SK-N-SH (cell line): ENCODE data around the gene PLK2. TPM values are rescaled to one million over a fixed set of nuclear protein-coding genes. Genes with fewer than 3 reads are reported as not detected.

ENCODE experiments used
- CTCF ChIA-PET: fragments of 300-600, 350-600 bp; formaldehyde crosslinking; extraction: SDS; loops from one replicate; lab custom pipeline; 2021; lab: Yijun Ruan, JAX
- POLR2A ChIA-PET: fragments of 350-600 bp; sonication (Branson Sonifier 250); formaldehyde crosslinking; extraction: SDS; loops from one replicate; lab custom pipeline; 2020; ENCODE audit warnings: antibody characterized with exemption, inconsistent platforms; lab: Yijun Ruan, JAX
- DNase-seq: peaks from one replicate; pipeline ENCODE4 v3.0.0; 2012
- H2AFZ ChIP-seq: fragments of 200-600 bp; sonication (generic); 2 replicates; pipeline ENCODE4 v1.8.1; 2016; ENCODE audit warnings: antibody characterized with exemption, mild to moderate bottlenecking, low read depth
- H3F3A ChIP-seq: fragments of 200-600 bp; sonication (generic); replicated peaks from 2 replicates; pipeline ENCODE3; 2016; ENCODE audit warnings: antibody characterized with exemption, mild to moderate bottlenecking; ENCODE audit not compliant: insufficient read depth
- H3K27ac ChIP-seq, 2 experiments: fragments of 200-500 bp in 1 of 2; fragments of 200-600 bp in 1 of 2; sonication (Bioruptor generic) in 1 of 2; sonication (generic), shearing (Covaris generic) in 1 of 2; 2 replicates each; pipeline versions ENCODE4 v1.5.1 to v1.6.1; 2014 to 2016; ENCODE audit warnings: low read depth in 2 of 2, inconsistent platforms in 1 of 2, low read length in 1 of 2, mild to moderate bottlenecking in 1 of 2, mixed read lengths in 1 of 2
- H3K27me3 ChIP-seq: fragments of 200-600 bp; sonication (generic), shearing (Covaris generic); 2 replicates; pipeline ENCODE4 v1.6.1; 2016; ENCODE audit warnings: mixed run types; ENCODE audit not compliant: insufficient read depth
- H3K36me3 ChIP-seq, 2 experiments: fragments of 200-500 bp in 1 of 2; fragments of 200-600 bp in 1 of 2; sonication (Bioruptor generic) in 1 of 2; sonication (generic) in 1 of 2; replicated peaks in 1 of 2; 2 replicates each; pipeline versions ENCODE3 to v1.5.1; 2014 to 2016; ENCODE audit warnings: low read length in 1 of 2, mild to moderate bottlenecking in 1 of 2; ENCODE audit not compliant: insufficient read depth in 2 of 2, control insufficient read depth in 1 of 2
- H3K4me1 ChIP-seq, 2 experiments: fragments of 200-500 bp in 1 of 2; fragments of 200-600 bp in 1 of 2; sonication (Bioruptor generic) in 1 of 2; sonication (generic), shearing (Covaris generic) in 1 of 2; 2 replicates each; pipeline versions ENCODE4 v1.5.1 to v1.6.1; 2014 to 2016; ENCODE audit warnings: low read depth in 1 of 2, low read length in 1 of 2, mixed run types in 1 of 2; ENCODE audit not compliant: insufficient read depth in 2 of 2, control insufficient read depth in 1 of 2
- H3K4me2 ChIP-seq: fragments of 200-600 bp; sonication (generic), shearing (Covaris generic); 2 replicates; pipeline ENCODE4 v1.6.1; 2017; ENCODE audit warnings: mixed run types
- H3K4me3 ChIP-seq, 2 experiments: fragments of 200-500 bp in 1 of 2; fragments of 200-600 bp in 1 of 2; sonication (Bioruptor generic) in 1 of 2; sonication (generic), shearing (Covaris generic) in 1 of 2; 2 replicates each; pipeline versions ENCODE4 v1.5.1 to v1.8.1; 2014 to 2016; ENCODE audit warnings: low read depth in 2 of 2, inconsistent platforms in 1 of 2, low read length in 1 of 2, mild to moderate bottlenecking in 1 of 2, mixed read lengths in 1 of 2, moderate library complexity in 1 of 2
- H3K79me2 ChIP-seq: fragments of 200-600 bp; sonication (generic); 2 replicates; pipeline ENCODE4 v1.8.1; 2017; ENCODE audit warnings: mild to moderate bottlenecking; ENCODE audit not compliant: insufficient read depth
- H3K9ac ChIP-seq: fragments of 200-600 bp; sonication (generic); 2 replicates; pipeline ENCODE4 v1.6.1; 2017; ENCODE audit warnings: mixed run types
- H3K9me2 ChIP-seq: fragments of 200-600 bp; sonication (generic); 2 replicates; pipeline ENCODE4 v1.6.1; 2017; ENCODE audit warnings: mixed run types
- H3K9me3 ChIP-seq: fragments of 200-600 bp; sonication (generic); 2 replicates; pipeline ENCODE4 v1.6.1; 2017; ENCODE audit warnings: mixed run types, mild to moderate bottlenecking, moderate library complexity
- H4K20me1 ChIP-seq: fragments of 200-600 bp; sonication (generic); 2 replicates; pipeline ENCODE4 v1.6.1; 2017; ENCODE audit warnings: mild to moderate bottlenecking, mixed run types; ENCODE audit not compliant: insufficient read depth
- ELF1 ChIP-seq: IDR thresholded peaks from 2 replicates; pipeline ENCODE4 v1.4.0; 2012
- EZH2phosphoT487 ChIP-seq: fragments of 200-600 bp; sonication (generic); IDR thresholded peaks from 2 replicates; pipeline ENCODE4 v1.6.1; 2017; ENCODE audit warnings: low read depth, mixed run types, mild to moderate bottlenecking, antibody characterized with exemption, moderate library complexity, borderline replicate concordance
- FOXM1 ChIP-seq: IDR thresholded peaks from 2 replicates; pipeline ENCODE4 v1.4.0; 2012; ENCODE audit warnings: low read depth, mild to moderate bottlenecking
- GATA2 ChIP-seq: sonication (generic); formaldehyde crosslinking; IDR thresholded peaks from 2 replicates; pipeline ENCODE4 v1.5.0; 2020; ENCODE audit warnings: mild to moderate bottlenecking, missing genetic modification reagents
- IRF3 ChIP-seq: fragments of 150-350 bp; IDR thresholded peaks from 2 replicates; pipeline ENCODE4 v1.6.1; 2016; ENCODE audit warnings: mild to moderate bottlenecking, low read depth, low read length
- JUND ChIP-seq: IDR thresholded peaks from 2 replicates; pipeline ENCODE4 v1.4.0; 2012
- MXI1 ChIP-seq: IDR thresholded peaks from 2 replicates; pipeline ENCODE4 v1.6.1; 2012; ENCODE audit warnings: mild to moderate bottlenecking, low read depth, low read length, improper control_type of control experiment
- NRF1 ChIP-seq: IDR thresholded peaks from 2 replicates; pipeline ENCODE4 v1.6.1; 2012; ENCODE audit warnings: low read depth, mild to moderate bottlenecking, low read length
- POLR2AphosphoS5 ChIP-seq: IDR thresholded peaks from 2 replicates; pipeline ENCODE4 v1.6.1; 2012; ENCODE audit warnings: low read depth, low read length
- RXRA ChIP-seq: IDR thresholded peaks from 2 replicates; pipeline ENCODE4 v1.4.0; 2012; ENCODE audit warnings: low read depth, mild to moderate bottlenecking, borderline replicate concordance
- TCF12 ChIP-seq: IDR thresholded peaks from 2 replicates; pipeline ENCODE4 v1.4.0; 2012
- TEAD4 ChIP-seq: IDR thresholded peaks from 2 replicates; pipeline ENCODE4 v1.4.0; 2012; ENCODE audit warnings: mild to moderate bottlenecking, borderline replicate concordance; ENCODE audit not compliant: insufficient read depth
- USF1 ChIP-seq: IDR thresholded peaks from 2 replicates; pipeline ENCODE4 v1.4.0; 2012; ENCODE audit warnings: low read depth, borderline replicate concordance
- WGBS: methylation state at CpG from one replicate; pipeline ENCODE4 v1.1.6; 2017; ENCODE audit warnings: low lambda C conversion rate; 5-methylcytosine and 5-hydroxymethylcytosine counted together
- polyA plus RNA-seq, 3 experiments: library from polyadenylated mRNA; depleted of rRNA; stranded (reverse); fragments of >200 nt; gene quantifications; 2 replicates each; pipeline ENCODE4 v1.2.3, GENCODE V29; 2012
- TF ChIP-seq, protein P1 (sequence below): IDR thresholded peaks from 2 replicates; pipeline ENCODE4 v1.6.1; 2012; ENCODE audit warnings: mild to moderate bottlenecking, low read depth, low read length, moderate library complexity
- TF ChIP-seq, protein P2 (sequence below): IDR thresholded peaks from 2 replicates; pipeline ENCODE4; 2012

Gene PLK2
- polyA plus RNA-seq, 1 of the 3 experiments (the other 2 are of a cell fraction): 157 TPM

- peak overlapping the region; percentile 43 to 67 for H3K27ac ChIP-seq
- H3K9me3 ChIP-seq: no peaks in the 10 kb centered on the region
- no peak overlapping the region for H3K4me2 ChIP-seq
- no peaks in the 10 kb centered on the region for H3K9me2 ChIP-seq
- H3K9ac ChIP-seq: 0 out of 2 replicates have a peak overlapping the region, but pooled peaks have one; percentile 1
- peaks cover 0 to 7% of the 10 kb centered on the region in 2 experiments; a peak in 2 of 4 replicates for H3K4me1 ChIP-seq
- WGBS: 68% methylated on average over 3 of the region's 3 CpGs
- ChIA-PET CTCF (interaction anchor here (0.6 to 6.1 kb wide), 20 partner anchors 9 to 1175 kb away, joined by 3 to 206 read pairs (median 6); no protein-coding TSS in a partner anchor), POLR2A (no interaction called here)
- DNase-seq: peak; percentile 2
- no peaks in the 10 kb centered on the region for H3K27me3 ChIP-seq
- peaks cover 8% of the 10 kb centered on the region for H3F3A ChIP-seq
- peaks cover 26% of the 10 kb centered on the region for H4K20me1 ChIP-seq
- peaks cover 16 to 17% of the 10 kb centered on the region in 2 experiments for H3K36me3 ChIP-seq
- H2AFZ ChIP-seq: peak overlapping the region; percentile 68
- no peak overlapping the region for H3K4me3 ChIP-seq
- TF ChIP-seq, protein P1, sequence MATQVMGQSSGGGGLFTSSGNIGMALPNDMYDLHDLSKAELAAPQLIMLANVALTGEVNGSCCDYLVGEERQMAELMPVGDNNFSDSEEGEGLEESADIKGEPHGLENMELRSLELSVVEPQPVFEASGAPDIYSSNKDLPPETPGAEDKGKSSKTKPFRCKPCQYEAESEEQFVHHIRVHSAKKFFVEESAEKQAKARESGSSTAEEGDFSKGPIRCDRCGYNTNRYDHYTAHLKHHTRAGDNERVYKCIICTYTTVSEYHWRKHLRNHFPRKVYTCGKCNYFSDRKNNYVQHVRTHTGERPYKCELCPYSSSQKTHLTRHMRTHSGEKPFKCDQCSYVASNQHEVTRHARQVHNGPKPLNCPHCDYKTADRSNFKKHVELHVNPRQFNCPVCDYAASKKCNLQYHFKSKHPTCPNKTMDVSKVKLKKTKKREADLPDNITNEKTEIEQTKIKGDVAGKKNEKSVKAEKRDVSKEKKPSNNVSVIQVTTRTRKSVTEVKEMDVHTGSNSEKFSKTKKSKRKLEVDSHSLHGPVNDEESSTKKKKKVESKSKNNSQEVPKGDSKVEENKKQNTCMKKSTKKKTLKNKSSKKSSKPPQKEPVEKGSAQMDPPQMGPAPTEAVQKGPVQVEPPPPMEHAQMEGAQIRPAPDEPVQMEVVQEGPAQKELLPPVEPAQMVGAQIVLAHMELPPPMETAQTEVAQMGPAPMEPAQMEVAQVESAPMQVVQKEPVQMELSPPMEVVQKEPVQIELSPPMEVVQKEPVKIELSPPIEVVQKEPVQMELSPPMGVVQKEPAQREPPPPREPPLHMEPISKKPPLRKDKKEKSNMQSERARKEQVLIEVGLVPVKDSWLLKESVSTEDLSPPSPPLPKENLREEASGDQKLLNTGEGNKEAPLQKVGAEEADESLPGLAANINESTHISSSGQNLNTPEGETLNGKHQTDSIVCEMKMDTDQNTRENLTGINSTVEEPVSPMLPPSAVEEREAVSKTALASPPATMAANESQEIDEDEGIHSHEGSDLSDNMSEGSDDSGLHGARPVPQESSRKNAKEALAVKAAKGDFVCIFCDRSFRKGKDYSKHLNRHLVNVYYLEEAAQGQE: no peak
- TF ChIP-seq TCF12 (no peak), FOXM1 (no peak), USF1 (no peak), TEAD4 (no peak), RXRA (no peak), IRF3 (no peak), GATA2 (CRISPR knock-in tag) (no peak), NRF1 (no peak), JUND (no peak), MXI1 (no peak), ELF1 (no peak), POLR2AphosphoS5 (no peak), EZH2phosphoT487 (no peak)
- TF ChIP-seq, protein P2, sequence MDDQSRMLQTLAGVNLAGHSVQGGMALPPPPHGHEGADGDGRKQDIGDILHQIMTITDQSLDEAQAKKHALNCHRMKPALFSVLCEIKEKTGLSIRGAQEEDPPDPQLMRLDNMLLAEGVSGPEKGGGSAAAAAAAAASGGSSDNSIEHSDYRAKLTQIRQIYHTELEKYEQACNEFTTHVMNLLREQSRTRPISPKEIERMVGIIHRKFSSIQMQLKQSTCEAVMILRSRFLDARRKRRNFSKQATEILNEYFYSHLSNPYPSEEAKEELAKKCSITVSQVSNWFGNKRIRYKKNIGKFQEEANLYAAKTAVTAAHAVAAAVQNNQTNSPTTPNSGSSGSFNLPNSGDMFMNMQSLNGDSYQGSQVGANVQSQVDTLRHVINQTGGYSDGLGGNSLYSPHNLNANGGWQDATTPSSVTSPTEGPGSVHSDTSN: no peak
- H3K79me2 ChIP-seq: peaks cover 27% of the 10 kb centered on the region
Observed at GRCh38 chr5:58462154-58462553, 2.3 kb upstream of the PLK2 start.
